ENCODE data around the gene URI1. TPM values are rescaled to one million over a fixed set of nuclear protein-coding genes. Genes with fewer than 3 reads are reported as not detected.
"Not testable (repeated sequence)": the region's sequence is repeated elsewhere in the genome, so short reads cannot be mapped to it uniquely, and the experiment has no call there.

Gene URI1
- total RNA-seq, 4 donors from 2014 or later: 52.2 to 63.2 (median 58.6) TPM

GRCh38 chr19:30029721-30030510 is 87.9 kb downstream of the URI1 start:
- TF ChIP-seq CTCF (IDR thresholded peaks at IDR 0.05): no peak
- DNase-seq (ENCODE audit: low spot score): no peak
- no peak for ATAC-seq (ENCODE audit: low FRiP score)

GRCh38 chr19:30034321-30034720 is 92.3 kb downstream of the URI1 start:
- no peak for DNase-seq (ENCODE audit: low spot score)
- TF ChIP-seq CTCF (IDR thresholded peaks at IDR 0.05): no peak
- ATAC-seq (ENCODE audit: low FRiP score): no peak

GRCh38 chr19:30036154-30037129 is 94.4 kb downstream of the URI1 start:
- ATAC-seq (ENCODE audit: low FRiP score) (no peak), DNase-seq (ENCODE audit: low spot score) (no peak)
- TF ChIP-seq CTCF (IDR thresholded peaks at IDR 0.05): no peak

GRCh38 chr19:30037835-30038234 is 95.8 kb downstream of the URI1 start:
- ATAC-seq (ENCODE audit: low FRiP score) (no peak), DNase-seq (ENCODE audit: low spot score) (no peak)
- TF ChIP-seq CTCF (IDR thresholded peaks at IDR 0.05): no peak

- not testable (repeated sequence) for DNase-seq (ENCODE audit: low spot score); ATAC-seq (ENCODE audit: low FRiP score)
These were observed 99.9 kb downstream of the URI1 start for GRCh38 chr19:30041931-30042330.

GRCh38 chr19:30043008-30043407 is 101.0 kb downstream of the URI1 start:
- not testable (repeated sequence) for ATAC-seq (ENCODE audit: low FRiP score); DNase-seq (ENCODE audit: low spot score)

- no peak for ATAC-seq (ENCODE audit: low FRiP score)
- TF ChIP-seq CTCF (IDR thresholded peaks at IDR 0.05): no peak
- DNase-seq (ENCODE audit: low spot score): no peak
These were observed 102.5 kb downstream of the URI1 start for GRCh38 chr19:30044273-30045248.

Data from omental fat pad (tissue), 4 donors.